ENCODE measurements around the gene PGM2.

The PGM2 gene

DNA sequence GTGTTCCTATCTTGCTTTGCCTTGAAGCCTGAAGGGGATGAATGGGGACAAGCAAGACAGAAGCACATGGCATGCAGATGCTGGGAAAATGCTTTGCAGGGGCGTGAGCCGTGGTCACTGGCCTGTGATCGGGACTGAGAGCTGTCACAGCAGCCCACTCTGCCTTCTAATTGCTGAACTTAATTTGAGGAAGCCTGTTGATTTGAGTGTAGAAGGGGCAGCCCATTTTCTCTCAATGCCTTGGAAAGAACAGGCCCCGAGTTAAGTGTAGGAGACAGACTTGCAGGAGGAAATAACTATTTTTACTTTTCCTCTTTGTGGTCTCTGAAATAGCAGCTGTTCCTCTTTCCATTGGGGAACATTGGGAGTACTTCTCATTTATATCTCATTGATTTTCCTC, 38.3 kb downstream of the PGM2 start:
- TF ChIP-seq, protein P1, sequence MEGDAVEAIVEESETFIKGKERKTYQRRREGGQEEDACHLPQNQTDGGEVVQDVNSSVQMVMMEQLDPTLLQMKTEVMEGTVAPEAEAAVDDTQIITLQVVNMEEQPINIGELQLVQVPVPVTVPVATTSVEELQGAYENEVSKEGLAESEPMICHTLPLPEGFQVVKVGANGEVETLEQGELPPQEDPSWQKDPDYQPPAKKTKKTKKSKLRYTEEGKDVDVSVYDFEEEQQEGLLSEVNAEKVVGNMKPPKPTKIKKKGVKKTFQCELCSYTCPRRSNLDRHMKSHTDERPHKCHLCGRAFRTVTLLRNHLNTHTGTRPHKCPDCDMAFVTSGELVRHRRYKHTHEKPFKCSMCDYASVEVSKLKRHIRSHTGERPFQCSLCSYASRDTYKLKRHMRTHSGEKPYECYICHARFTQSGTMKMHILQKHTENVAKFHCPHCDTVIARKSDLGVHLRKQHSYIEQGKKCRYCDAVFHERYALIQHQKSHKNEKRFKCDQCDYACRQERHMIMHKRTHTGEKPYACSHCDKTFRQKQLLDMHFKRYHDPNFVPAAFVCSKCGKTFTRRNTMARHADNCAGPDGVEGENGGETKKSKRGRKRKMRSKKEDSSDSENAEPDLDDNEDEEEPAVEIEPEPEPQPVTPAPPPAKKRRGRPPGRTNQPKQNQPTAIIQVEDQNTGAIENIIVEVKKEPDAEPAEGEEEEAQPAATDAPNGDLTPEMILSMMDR (IDR thresholded peaks at IDR 0.05; ENCODE audit: extremely low read depth, insufficient read depth, missing control alignments) = no peak

GRCh38 chr4:37865450-37865849, 39.0 kb downstream of the PGM2 start:
- no peak for DNase-seq (ENCODE audit: low spot score)
- in situ Hi-C loops (cut with MboI; ENCODE audit: low pct_unique_long_range_greater_than_20kb, low sequenced_read_pairs, unreplicated experiment) = no loop called here
- TF ChIP-seq, protein P1 (IDR thresholded peaks at IDR 0.05; ENCODE audit: extremely low read depth, insufficient read depth, missing control alignments) = no peak

More for the DNA sequence above, 38.3 kb downstream of the PGM2 start:
- no peak for DNase-seq (ENCODE audit: low spot score)
- in situ Hi-C loops (cut with MboI; ENCODE audit: low pct_unique_long_range_greater_than_20kb, low sequenced_read_pairs, unreplicated experiment) = no loop called here

DNA sequence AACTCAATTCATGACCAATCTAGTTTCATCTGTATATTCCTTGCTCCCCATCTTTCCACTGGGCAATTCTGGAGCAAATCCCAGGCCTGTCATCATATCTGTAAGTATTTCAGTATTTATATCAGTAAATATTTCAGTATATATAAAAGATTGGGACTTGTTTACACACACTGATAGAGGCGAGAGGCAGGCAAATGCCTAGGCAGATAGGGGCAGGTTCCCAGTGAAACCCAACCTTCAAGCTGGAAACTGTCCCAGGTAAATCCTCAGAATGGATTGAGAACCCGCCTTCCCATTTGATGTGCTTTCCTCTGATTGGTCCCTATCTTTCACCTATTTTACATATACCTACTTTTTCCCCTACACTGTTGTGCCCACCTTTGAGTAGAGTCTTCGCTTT, 40.6 kb downstream of the PGM2 start:
- in situ Hi-C loops (cut with MboI; ENCODE audit: low pct_unique_long_range_greater_than_20kb, low sequenced_read_pairs, unreplicated experiment) = no loop called here
- TF ChIP-seq, protein P1 (IDR thresholded peaks at IDR 0.05; ENCODE audit: extremely low read depth, insufficient read depth, missing control alignments) = no peak
- DNase-seq (ENCODE audit: low spot score) = no peak

GRCh38 chr4:37868238-37868637, 41.8 kb downstream of the PGM2 start:
- DNase-seq (ENCODE audit: low spot score) = no peak
- in situ Hi-C loops (cut with MboI; ENCODE audit: low pct_unique_long_range_greater_than_20kb, low sequenced_read_pairs, unreplicated experiment) = no loop called here
- TF ChIP-seq, protein P1 (IDR thresholded peaks at IDR 0.05; ENCODE audit: extremely low read depth, insufficient read depth, missing control alignments) = no peak

GRCh38 chr4:37872310-37872988, 46.0 kb downstream of the PGM2 start:
- DNase-seq (ENCODE audit: low spot score) = no peak
- TF ChIP-seq, protein P1 (IDR thresholded peaks at IDR 0.05; ENCODE audit: extremely low read depth, insufficient read depth, missing control alignments) = no peak
- in situ Hi-C loops (cut with MboI; ENCODE audit: low pct_unique_long_range_greater_than_20kb, low sequenced_read_pairs, unreplicated experiment) = no loop called here

DNA sequence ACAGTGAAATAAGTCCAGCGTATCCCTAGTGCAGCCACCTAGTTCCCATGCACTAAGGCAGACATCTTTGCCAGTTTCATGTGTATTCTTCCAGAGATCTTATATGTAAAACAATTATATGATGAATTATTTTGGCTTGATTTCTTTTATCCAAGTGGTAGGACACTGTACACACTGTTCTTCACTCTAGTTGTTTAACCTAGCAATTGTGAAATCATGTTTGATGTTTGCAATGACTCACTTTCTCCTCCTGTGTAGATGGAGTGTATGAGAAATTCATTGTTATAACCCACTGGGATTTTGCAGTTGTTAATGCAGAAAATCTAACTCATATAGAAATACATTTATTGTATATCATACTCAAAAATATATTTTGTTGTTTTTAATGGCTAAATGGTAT, 46.9 kb downstream of the PGM2 start:
- DNase-seq (ENCODE audit: low spot score) = no peak
- in situ Hi-C loops (cut with MboI; ENCODE audit: low pct_unique_long_range_greater_than_20kb, low sequenced_read_pairs, unreplicated experiment) = no loop called here
- TF ChIP-seq, protein P1 (IDR thresholded peaks at IDR 0.05; ENCODE audit: extremely low read depth, insufficient read depth, missing control alignments) = no peak

All from GM13977 (cell line).